Putamen (tissue), 1 donor: ENCODE data around the gene ARGLU1.

ENCODE experiments used
- DNase-seq: peaks from one replicate; pipeline ENCODE4 v3.0.0-alpha.2; 2016; ENCODE audit warnings: low spot score

ARGLU1 gene

GRCh38 chr13:106524108-106524507, 43.8 kb downstream of the ARGLU1 start:
- no peak for DNase-seq

- DNase-seq, result no peak
These were observed 44.4 kb downstream of the ARGLU1 start for GRCh38 chr13:106523576-106523975.

GRCh38 chr13:106522898-106523525, 44.9 kb downstream of the ARGLU1 start:
- no peak for DNase-seq

DNA sequence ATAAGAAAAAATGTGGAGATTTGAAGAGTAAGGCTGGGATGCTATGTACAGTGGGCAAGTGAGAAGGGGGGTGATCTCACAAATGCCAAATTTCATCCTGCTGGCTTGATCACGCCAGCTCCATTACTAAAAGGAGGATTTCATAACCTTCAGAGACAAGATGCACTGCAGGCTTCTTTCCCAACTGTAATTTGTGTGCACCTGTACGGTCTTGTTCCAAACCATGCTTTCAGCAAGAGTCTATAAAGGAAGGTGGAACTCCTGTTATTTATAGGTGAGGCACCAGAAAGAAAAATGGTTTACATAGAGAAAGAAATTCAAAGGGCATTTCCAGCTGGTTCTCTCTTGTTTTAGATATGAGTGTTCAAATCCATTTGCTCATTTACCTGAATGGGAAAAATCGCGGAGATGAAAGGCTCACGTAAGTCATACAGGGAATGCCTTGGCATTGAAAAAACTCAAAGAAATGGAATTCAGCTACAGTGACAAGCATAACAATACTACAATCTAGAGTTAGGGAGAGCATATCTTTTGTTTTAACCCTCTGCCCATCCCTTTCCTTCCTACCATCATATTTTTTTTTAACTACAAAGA, 45.7 kb downstream of the ARGLU1 start:
- no peak for DNase-seq

DNA sequence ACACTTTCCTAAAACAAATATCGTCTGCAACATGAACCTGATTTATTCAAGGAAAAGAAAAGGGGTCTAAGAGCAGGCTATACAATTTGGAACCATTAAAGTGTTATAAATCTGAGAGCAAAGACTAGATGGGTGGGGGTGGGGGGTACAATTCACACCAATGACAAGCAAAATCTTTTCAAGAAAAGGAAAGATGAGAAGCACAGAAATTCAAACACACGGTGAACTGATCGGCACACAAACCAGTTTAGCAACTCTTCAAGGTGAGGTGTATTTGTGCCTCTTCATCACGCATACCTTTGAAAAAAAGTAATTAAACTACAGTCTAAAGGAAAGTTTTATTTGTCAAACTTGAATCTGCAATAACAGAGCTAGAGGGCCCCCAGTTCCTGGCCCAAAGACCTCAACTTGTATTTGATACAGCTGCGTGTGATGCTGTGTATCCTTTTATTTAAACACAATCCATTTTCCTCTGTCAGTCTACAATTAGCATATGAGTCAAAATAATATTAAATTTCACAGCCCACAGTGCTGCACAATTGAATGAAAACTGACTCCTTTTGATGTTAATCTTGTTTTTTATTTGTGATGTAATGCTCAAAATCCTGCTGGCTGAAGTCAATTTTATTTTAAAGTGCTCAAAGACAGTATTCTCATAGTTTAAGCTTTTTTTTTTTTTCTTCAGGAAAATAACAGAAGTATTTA, 46.7 kb downstream of the ARGLU1 start:
- DNase-seq, result no peak

GRCh38 chr13:106520251-106521054, 47.5 kb downstream of the ARGLU1 start:
- no peak for DNase-seq

DNA sequence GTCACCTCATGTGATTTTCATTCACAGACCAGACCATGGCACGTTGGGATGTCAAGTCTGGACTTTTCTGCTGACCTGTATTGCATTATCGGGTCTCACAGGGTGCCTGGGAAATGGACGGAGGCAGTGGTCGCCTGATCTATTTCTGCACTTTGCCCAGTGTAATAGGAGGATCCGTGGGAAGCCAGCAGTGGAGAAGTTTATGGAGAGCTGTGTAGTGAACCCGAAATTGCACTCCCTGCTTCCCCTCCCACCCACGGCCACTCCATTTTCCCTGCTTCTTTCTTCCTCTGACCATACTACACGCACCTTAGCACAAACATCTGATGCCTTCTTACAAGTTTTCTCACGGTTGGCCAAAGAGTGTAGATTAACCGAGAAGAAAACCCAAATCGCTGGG, 49.4 kb downstream of the ARGLU1 start:
- no peak for DNase-seq

- no peak for DNase-seq
These were observed 50.7 kb downstream of the ARGLU1 start for GRCh38 chr13:106517109-106517847.

GRCh38 chr13:106515635-106516254, 52.2 kb downstream of the ARGLU1 start:
- no peak for DNase-seq

- DNase-seq, result no peak
These were observed 52.9 kb downstream of the ARGLU1 start for GRCh38 chr13:106514928-106515634.

DNA sequence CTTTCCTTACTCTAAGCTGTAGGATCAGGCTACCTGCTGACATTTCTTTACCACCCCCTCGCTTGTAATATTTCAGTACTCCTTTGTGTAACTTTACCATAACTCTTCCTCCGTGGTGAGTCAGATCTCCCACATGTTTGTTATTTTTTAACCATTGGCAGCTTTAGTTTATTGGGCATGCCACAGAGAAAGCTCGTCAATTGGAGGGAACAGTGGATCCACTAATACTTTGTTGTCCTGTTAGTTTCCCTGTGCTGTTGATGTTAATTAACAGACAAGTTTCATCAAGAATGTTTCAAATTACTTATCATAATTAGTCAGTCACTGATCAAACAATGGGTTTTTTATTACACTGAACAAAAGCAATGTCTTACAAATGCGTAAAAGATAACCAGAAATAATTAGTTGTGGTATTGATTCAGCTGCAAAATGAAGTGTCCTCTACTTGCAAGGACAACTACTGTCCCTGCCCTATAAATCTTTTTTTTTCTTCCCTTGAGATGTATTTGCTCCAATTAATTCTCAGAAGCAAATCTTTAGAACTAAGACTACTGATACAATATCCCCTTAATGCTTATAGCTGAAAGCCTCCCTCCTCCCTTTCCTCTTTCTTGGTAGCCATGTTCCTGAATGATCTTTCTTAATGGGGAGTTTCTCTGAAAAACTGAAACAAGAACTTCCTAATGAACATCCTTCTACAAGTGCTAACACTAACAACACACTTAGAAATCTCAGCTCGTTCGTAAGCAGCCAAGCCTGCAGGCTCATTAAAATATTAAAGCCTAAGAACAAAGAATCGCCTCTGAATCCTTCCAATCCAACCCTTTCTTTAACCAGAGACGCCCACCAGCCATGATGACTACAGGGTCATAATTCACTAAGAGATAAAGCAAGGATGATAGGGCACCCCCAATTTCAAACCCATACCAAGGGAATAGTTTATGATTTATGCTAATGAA, 54.6 kb downstream of the ARGLU1 start:
- DNase-seq, result no peak

GRCh38 chr13:106507560-106508274, 60.2 kb downstream of the ARGLU1 start:
- peak; percentile 70 for DNase-seq

GRCh38 chr13:106506286-106506685, 61.7 kb downstream of the ARGLU1 start:
- DNase-seq, result no peak

GRCh38 chr13:106505732-106506131, 62.2 kb downstream of the ARGLU1 start:
- DNase-seq, result no peak

- DNase-seq, result no peak
These were observed 62.6 kb downstream of the ARGLU1 start for GRCh38 chr13:106505295-106505694.

DNA sequence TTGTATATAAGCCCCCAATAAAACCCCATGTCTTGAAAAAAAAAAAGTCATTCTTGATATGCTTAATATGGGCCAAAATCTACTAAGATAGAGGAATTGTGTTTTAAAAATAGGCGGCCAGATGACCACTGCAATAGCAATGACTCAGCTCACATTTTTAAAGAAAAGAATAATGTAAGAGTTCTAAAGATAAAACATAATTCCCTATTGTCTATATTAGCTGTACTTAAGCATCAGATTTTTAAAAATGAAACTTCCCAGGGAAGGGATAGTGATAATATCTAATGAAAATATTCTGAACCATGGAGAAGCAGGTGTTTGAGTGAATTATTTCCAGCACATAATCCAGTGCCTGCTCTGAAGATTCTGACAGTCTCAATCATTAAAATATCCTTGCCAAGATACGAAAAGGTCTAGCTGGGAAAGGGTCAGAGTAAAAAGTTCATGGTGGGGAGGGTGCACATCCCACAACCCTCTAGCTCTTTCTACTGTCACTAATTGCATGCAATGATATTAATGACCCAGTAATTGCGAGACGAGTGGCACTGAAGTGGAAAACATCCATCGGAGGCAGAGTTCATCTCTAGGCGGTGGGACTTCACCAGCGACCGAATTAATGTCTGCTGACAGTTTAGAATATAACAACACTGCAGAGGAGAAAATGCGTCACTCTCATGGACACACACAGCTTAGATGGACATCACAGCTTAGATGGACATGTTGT, 64.0 kb downstream of the ARGLU1 start:
- DNase-seq, result no peak

GRCh38 chr13:106503272-106503671, 64.7 kb downstream of the ARGLU1 start:
- no peak for DNase-seq

DNA sequence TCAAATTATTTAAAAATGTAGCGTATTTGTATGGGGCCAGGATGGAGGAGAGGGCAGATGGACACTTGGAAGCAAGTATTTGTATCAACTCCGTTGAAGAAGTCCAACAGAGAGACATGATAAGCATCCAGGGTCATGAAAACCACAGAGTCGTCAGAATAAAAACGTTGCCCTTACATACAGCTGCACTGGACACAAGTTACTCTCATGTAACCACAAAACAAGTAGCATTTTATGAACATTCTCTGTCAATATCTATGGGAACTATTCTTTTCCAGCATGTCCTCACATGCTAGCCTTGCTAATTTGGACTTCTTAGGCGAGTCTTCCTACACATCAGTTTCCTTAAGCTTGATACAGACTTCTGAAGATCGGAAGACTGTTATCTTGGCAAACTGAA, 67.5 kb downstream of the ARGLU1 start:
- no peak for DNase-seq
